RWPE2 (cell line): Measurements from ENCODE around the gene PROX2.

Experiments used
- ATAC-seq: fragments of 200-7000 bp; cut with Tn5 transposase; 3 replicates; pipeline ENCODE4 v1.9.1; 2021; ENCODE audit warnings: low read depth
- DNase-seq: peaks from one replicate; pipeline ENCODE4 v3.0.0-alpha.2; 2020; ENCODE audit warnings: low spot score
- H3K27ac ChIP-seq: fragments of 450-650 bp; 2 replicates; pipeline ENCODE4 v1.5.1; 2017; ENCODE audit warnings: mild to moderate bottlenecking; ENCODE audit not compliant: poor library complexity, severe bottlenecking
- H3K27me3 ChIP-seq: fragments of 250-450 bp; sonication (Bioruptor Pico); 2 replicates; pipeline ENCODE4 v1.5.1; 2021; ENCODE audit warnings: mild to moderate bottlenecking, moderate library complexity; ENCODE audit not compliant: insufficient read depth, poor library complexity, severe bottlenecking
- H3K36me3 ChIP-seq: fragments of 250-450 bp; sonication (Bioruptor Pico); 2 replicates; pipeline ENCODE4 v1.5.1; 2020; ENCODE audit warnings: low read depth, mild to moderate bottlenecking, moderate library complexity
- H3K4me1 ChIP-seq: fragments of 250-450 bp; sonication (Bioruptor Pico); 2 replicates; pipeline ENCODE4 v1.5.1; 2021; ENCODE audit warnings: mild to moderate bottlenecking, moderate library complexity; ENCODE audit not compliant: insufficient read depth, poor library complexity, severe bottlenecking
- H3K4me3 ChIP-seq: fragments of 250-450 bp; sonication (Bioruptor Pico); 2 replicates; pipeline ENCODE4 v1.5.1; 2021; ENCODE audit warnings: mild to moderate bottlenecking, moderate library complexity; ENCODE audit not compliant: severe bottlenecking
- H3K9me3 ChIP-seq: fragments of 250-450 bp; sonication (Bioruptor Pico); 2 replicates; pipeline ENCODE4 v1.5.1; 2021; ENCODE audit warnings: mild to moderate bottlenecking, moderate library complexity; ENCODE audit not compliant: severe bottlenecking
- CTCF ChIP-seq: fragments of 450-650 bp; IDR thresholded peaks from one replicate; pipeline ENCODE4 v1.5.1; 2017; ENCODE audit warnings: mild to moderate bottlenecking, moderate library complexity; ENCODE audit not compliant: poor library complexity, severe bottlenecking

PROX2 gene

GRCh38 chr14:74841230-74842207 is 34.4 kb downstream of the PROX2 start:
- no peak overlapping the region for H3K4me3 ChIP-seq
- peaks cover 4% of the 10 kb centered on the region for H3K4me1 ChIP-seq
- H3K36me3 ChIP-seq = peaks cover 24% of the 10 kb centered on the region
- H3K27ac ChIP-seq = no peak overlapping the region
- no peak for DNase-seq
- no peak for TF ChIP-seq CTCF
- no peaks in the 10 kb centered on the region for H3K9me3 ChIP-seq
- H3K27me3 ChIP-seq = no peaks in the 10 kb centered on the region
- no peak for ATAC-seq

- Histone ChIP-seq H3K9me3 (no peaks in the 10 kb centered on the region), H3K4me3 (no peak overlapping the region), H3K36me3 (peaks cover 32% of the 10 kb centered on the region), H3K27me3 (no peaks in the 10 kb centered on the region), H3K4me1 (peaks cover 4% of the 10 kb centered on the region), H3K27ac (no peak overlapping the region)
- ATAC-seq = no peak
- TF ChIP-seq CTCF = no peak
- no peak for DNase-seq
Measured at GRCh38 chr14:74840603-74841030, 35.3 kb downstream of the PROX2 start.

- peaks cover 1% of the 10 kb centered on the region for H3K4me1 ChIP-seq
- H3K36me3 ChIP-seq = peaks cover 46% of the 10 kb centered on the region
- no peaks in the 10 kb centered on the region for H3K9me3 ChIP-seq
- DNase-seq (no peak), ATAC-seq (no peak)
- H3K27ac ChIP-seq = no peak overlapping the region
- H3K27me3 ChIP-seq = no peaks in the 10 kb centered on the region
- TF ChIP-seq CTCF = no peak
- H3K4me3 ChIP-seq = no peak overlapping the region
Measured at GRCh38 chr14:74838166-74838565, 37.8 kb downstream of the PROX2 start.

GRCh38 chr14:74836251-74836960 is 39.5 kb downstream of the PROX2 start:
- H3K36me3 ChIP-seq = peaks cover 64% of the 10 kb centered on the region
- DNase-seq = no peak
- no peak for TF ChIP-seq CTCF
- H3K9me3 ChIP-seq = no peaks in the 10 kb centered on the region
- H3K4me3 ChIP-seq = no peak overlapping the region
- H3K27me3 ChIP-seq = no peaks in the 10 kb centered on the region
- no peak overlapping the region for H3K27ac ChIP-seq
- ATAC-seq = no peak
- no peaks in the 10 kb centered on the region for H3K4me1 ChIP-seq
